ENCODE measurements around the gene PRKAG1. TPM values are rescaled to one million over a fixed set of nuclear protein-coding genes. Genes with fewer than 3 reads are reported as not detected.

The PRKAG1 gene
- total and polyA plus RNA-seq, 7 donors = 48.6 to 71.3 (median 61.3) TPM

GRCh38 chr12:48957141-48958048, 61.2 kb downstream of the PRKAG1 start, which contains the start of gene ARF3:
Gene ARF3, minus strand, starts transcription at chr12:48957487. Its CDS starts 16,392 bp downstream, at chr12:48941095.
- Histone ChIP-seq H3K27me3 (peaks cover 0 to 6% (median 0%) of the 10 kb centered on the region in 3 donors), H3K4me3 (peak within 1 kb of the TSS; percentile 77 to 100 (median 88)), H3K4me1 (peaks cover 0 to 25% (median 15%) of the 10 kb centered on the region in 4 donors), H3K27ac (peak within 1 kb of the TSS; percentile 79 to 93 (median 88)), H3K36me3 (peaks cover 0 to 4% (median 0%) of the 10 kb centered on the region in 4 donors), H3K9me3 (no peaks in the 10 kb centered on the region)
- DNase-seq = peak; percentile 97
- TF ChIP-seq POLR2A (IDR thresholded peaks at IDR 0.05) (peak; percentile 66 to 81), EP300 (IDR thresholded peaks at IDR 0.05) (no peak), POLR2AphosphoS5 (IDR thresholded peaks at IDR 0.05) (peak; percentile 54 to 91 (median 89))
- WGBS, 2 donors = 0 to 1% methylated on average over 58 of the region's 58 CpGs
- intact Hi-C loops (cut with DNase I) = no loop called here

GRCh38 chr12:48956279-48957140, 62.1 kb downstream of the PRKAG1 start:
- 1 to 2% methylated on average over 29 of the region's 29 CpGs for WGBS, 2 donors
- DNase-seq = peak; percentile 94
- H3K4me1 ChIP-seq = peaks cover 0 to 25% (median 15%) of the 10 kb centered on the region in 4 donors
- TF ChIP-seq EP300 (IDR thresholded peaks at IDR 0.05) = peak in 1 of 4 donors; percentile 51
- TF ChIP-seq POLR2A (IDR thresholded peaks at IDR 0.05) = no peak
- TF ChIP-seq POLR2AphosphoS5 (IDR thresholded peaks at IDR 0.05) = peak in 2 of 4 donors; percentile 37 to 63
- peaks cover 0 to 6% (median 0%) of the 10 kb centered on the region in 3 donors for H3K27me3 ChIP-seq
- peak overlapping the region; percentile 77 to 100 (median 88) for H3K4me3 ChIP-seq
- H3K36me3 ChIP-seq = peaks cover 0 to 4% (median 0%) of the 10 kb centered on the region in 4 donors
- intact Hi-C loops (cut with DNase I) = no loop called here
- peak overlapping the region; percentile 79 to 93 (median 88) for H3K27ac ChIP-seq
- H3K9me3 ChIP-seq = no peaks in the 10 kb centered on the region

- no peak for DNase-seq
- intact Hi-C loops (cut with DNase I) = no loop called here
- peak overlapping the region in 2 of 4 donors; percentile 89 to 93 for H3K27ac ChIP-seq
- TF ChIP-seq POLR2AphosphoS5 (IDR thresholded peaks at IDR 0.05) = no peak
- TF ChIP-seq EP300 (IDR thresholded peaks at IDR 0.05) = no peak
- TF ChIP-seq POLR2A (IDR thresholded peaks at IDR 0.05) = no peak
- no peak for TF ChIP-seq CTCF (IDR thresholded peaks at IDR 0.05)
- 60 to 72% methylated on average over 3 of the region's 3 CpGs for WGBS, 2 donors
- H3K36me3 ChIP-seq = peaks cover 0 to 4% (median 0%) of the 10 kb centered on the region in 4 donors
- H3K9me3 ChIP-seq = no peaks in the 10 kb centered on the region
- H3K27me3 ChIP-seq = no peaks in the 10 kb centered on the region
- H3K4me1 ChIP-seq = peaks cover 0 to 25% (median 15%) of the 10 kb centered on the region in 4 donors
- H3K4me3 ChIP-seq = no peak overlapping the region
Observed at GRCh38 chr12:48954841-48955501, 63.6 kb downstream of the PRKAG1 start.

GRCh38 chr12:48954061-48954460, 64.5 kb downstream of the PRKAG1 start:
- 97 to 100% methylated on average over 3 of the region's 3 CpGs for WGBS, 2 donors
- Histone ChIP-seq H3K4me3 (no peak overlapping the region), H3K36me3 (peaks cover 0 to 4% (median 0%) of the 10 kb centered on the region in 4 donors), H3K27me3 (no peaks in the 10 kb centered on the region), H3K27ac (no peak overlapping the region), H3K9me3 (no peaks in the 10 kb centered on the region), H3K4me1 (peaks cover 0 to 25% (median 15%) of the 10 kb centered on the region in 4 donors)
- intact Hi-C loops (cut with DNase I) = no loop called here
- TF ChIP-seq POLR2A (IDR thresholded peaks at IDR 0.05) = no peak
- TF ChIP-seq EP300 (IDR thresholded peaks at IDR 0.05) = no peak
- TF ChIP-seq CTCF (IDR thresholded peaks at IDR 0.05) = no peak
- no peak for TF ChIP-seq POLR2AphosphoS5 (IDR thresholded peaks at IDR 0.05)
- no peak for DNase-seq

GRCh38 chr12:48952691-48953090, 65.9 kb downstream of the PRKAG1 start:
- intact Hi-C loops (cut with DNase I) = no loop called here
- Histone ChIP-seq H3K4me1 (peaks cover 0 to 21% (median 13%) of the 10 kb centered on the region in 4 donors), H3K4me3 (no peak overlapping the region), H3K36me3 (peaks cover 0 to 4% (median 0%) of the 10 kb centered on the region in 4 donors), H3K27me3 (no peaks in the 10 kb centered on the region), H3K9me3 (no peaks in the 10 kb centered on the region), H3K27ac (no peak overlapping the region)
- TF ChIP-seq CTCF (IDR thresholded peaks at IDR 0.05) = no peak
- TF ChIP-seq POLR2AphosphoS5 (IDR thresholded peaks at IDR 0.05) = no peak
- TF ChIP-seq EP300 (IDR thresholded peaks at IDR 0.05) = no peak
- TF ChIP-seq POLR2A (IDR thresholded peaks at IDR 0.05) = no peak
- WGBS, 2 donors = 89 to 93% methylated on average over 4 of the region's 4 CpGs
- no peak for DNase-seq
